ENCODE measurements around the gene OLFM1. TPM values are rescaled to one million over a fixed set of nuclear protein-coding genes. Genes with fewer than 3 reads are reported as not detected.

OLFM1 gene
- total RNA-seq, 1 donor from 2014 or later, result not detected

DNA sequence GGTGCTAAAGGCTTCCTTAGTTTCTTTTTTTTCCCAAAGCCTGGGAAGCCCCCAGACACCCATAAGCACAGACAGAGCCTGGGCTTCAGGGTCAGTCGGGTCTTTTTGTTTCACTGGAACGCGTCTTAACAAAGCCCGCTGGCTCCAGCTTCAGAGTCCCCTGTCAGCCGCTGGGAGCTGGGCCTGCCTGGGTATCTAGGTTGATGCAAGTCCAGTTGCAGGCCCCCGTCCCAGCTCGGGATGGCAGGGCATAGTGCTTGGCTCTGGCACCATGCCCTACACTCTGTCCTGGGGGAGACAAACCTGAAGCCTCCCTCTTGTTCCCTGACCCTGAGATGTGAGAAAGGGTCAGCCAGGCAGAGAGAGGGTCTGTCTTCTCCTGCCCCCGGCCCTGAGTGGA is 14.5 kb downstream of the OLFM1 start:
- TF ChIP-seq, protein P1, sequence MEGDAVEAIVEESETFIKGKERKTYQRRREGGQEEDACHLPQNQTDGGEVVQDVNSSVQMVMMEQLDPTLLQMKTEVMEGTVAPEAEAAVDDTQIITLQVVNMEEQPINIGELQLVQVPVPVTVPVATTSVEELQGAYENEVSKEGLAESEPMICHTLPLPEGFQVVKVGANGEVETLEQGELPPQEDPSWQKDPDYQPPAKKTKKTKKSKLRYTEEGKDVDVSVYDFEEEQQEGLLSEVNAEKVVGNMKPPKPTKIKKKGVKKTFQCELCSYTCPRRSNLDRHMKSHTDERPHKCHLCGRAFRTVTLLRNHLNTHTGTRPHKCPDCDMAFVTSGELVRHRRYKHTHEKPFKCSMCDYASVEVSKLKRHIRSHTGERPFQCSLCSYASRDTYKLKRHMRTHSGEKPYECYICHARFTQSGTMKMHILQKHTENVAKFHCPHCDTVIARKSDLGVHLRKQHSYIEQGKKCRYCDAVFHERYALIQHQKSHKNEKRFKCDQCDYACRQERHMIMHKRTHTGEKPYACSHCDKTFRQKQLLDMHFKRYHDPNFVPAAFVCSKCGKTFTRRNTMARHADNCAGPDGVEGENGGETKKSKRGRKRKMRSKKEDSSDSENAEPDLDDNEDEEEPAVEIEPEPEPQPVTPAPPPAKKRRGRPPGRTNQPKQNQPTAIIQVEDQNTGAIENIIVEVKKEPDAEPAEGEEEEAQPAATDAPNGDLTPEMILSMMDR (IDR thresholded peaks at IDR 0.05), result no peak
- Mint-ChIP-seq H3K9me3 (no peaks in the 10 kb centered on the region), H3K27me3 (peaks cover 39% of the 10 kb centered on the region), H3K27ac (no peak overlapping the region), H3K4me3 (no peak overlapping the region), H3K4me1 (no peaks in the 10 kb centered on the region), H3K36me3 (ENCODE audit: low read depth) (no peaks in the 10 kb centered on the region)
- ATAC-seq (ENCODE audit: low read depth), result no peak
- ChIA-PET CTCF (no interaction called here), POLR2A (no interaction called here)
- intact Hi-C loops (cut with micrococcal nuclease), result no loop called here
- DNase-seq, result no peak

DNA sequence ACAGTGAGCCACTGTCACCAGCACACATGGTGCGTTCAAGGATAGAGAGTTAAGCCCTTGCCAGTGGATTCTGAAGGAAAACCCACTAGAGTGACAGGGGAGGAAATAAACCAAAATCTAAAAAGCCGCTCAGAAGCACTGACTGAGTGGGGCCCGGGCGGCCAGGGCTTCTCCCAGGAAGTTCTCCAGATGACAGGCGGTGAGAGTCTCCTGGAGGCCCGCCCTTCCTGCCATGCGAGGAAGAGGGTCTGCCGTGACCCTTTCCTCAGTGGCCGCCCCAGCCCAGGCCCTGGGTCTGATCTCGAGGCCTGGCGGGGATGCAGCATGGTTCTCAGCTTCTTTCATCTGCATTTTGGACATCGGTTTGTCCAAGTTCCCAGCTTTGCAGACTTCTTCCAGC is 14.9 kb downstream of the OLFM1 start:
- DNase-seq, result no peak
- no peak overlapping the region for H3K27ac Mint-ChIP-seq

DNA sequence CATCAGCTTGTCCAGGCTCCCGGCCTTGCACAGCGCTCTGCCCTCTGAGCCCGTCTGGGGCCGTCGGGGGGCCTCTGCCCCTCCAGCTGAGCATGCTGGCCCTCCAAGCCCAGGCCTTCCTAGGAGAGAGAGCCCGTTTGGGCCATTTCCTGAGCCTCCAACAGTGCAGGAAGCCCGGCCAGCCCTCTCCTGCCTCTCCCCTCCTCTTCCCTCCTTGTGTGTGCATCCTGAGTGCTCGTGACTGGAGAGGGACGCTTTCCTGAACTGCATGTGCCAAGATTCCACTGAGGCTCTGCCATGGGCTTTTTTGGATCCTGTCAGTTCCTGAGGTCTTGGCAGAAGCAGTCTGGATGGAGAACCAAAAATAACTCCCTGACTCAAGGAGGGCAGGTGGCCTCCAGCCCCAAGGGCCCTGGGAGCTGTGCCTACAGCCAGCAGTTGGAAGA is 15.6 kb downstream of the OLFM1 start:
- TF ChIP-seq, protein P1 (IDR thresholded peaks at IDR 0.05), result no peak
- Mint-ChIP-seq H3K36me3 (ENCODE audit: low read depth) (no peaks in the 10 kb centered on the region), H3K27ac (no peak overlapping the region), H3K4me3 (no peak overlapping the region), H3K27me3 (peaks cover 37% of the 10 kb centered on the region), H3K4me1 (no peaks in the 10 kb centered on the region), H3K9me3 (no peaks in the 10 kb centered on the region)
- intact Hi-C loops (cut with micrococcal nuclease), result no loop called here
- POLR2A ChIA-PET, result no interaction called here
- no peak for DNase-seq
- ATAC-seq (ENCODE audit: low read depth), result no peak
- CTCF ChIA-PET, result no interaction called here

More for the DNA sequence above, 14.9 kb downstream of the OLFM1 start:
- ChIA-PET CTCF (no interaction called here), POLR2A (no interaction called here)
- no peaks in the 10 kb centered on the region for H3K4me1 Mint-ChIP-seq
- ATAC-seq (ENCODE audit: low read depth), result no peak
- H3K36me3 Mint-ChIP-seq (ENCODE audit: low read depth), result no peaks in the 10 kb centered on the region
- H3K9me3 Mint-ChIP-seq, result no peaks in the 10 kb centered on the region
- H3K27me3 Mint-ChIP-seq, result peaks cover 37% of the 10 kb centered on the region
- TF ChIP-seq, protein P1 (IDR thresholded peaks at IDR 0.05), result no peak
- H3K4me3 Mint-ChIP-seq, result no peak overlapping the region
- intact Hi-C loops (cut with micrococcal nuclease), result no loop called here

DNA sequence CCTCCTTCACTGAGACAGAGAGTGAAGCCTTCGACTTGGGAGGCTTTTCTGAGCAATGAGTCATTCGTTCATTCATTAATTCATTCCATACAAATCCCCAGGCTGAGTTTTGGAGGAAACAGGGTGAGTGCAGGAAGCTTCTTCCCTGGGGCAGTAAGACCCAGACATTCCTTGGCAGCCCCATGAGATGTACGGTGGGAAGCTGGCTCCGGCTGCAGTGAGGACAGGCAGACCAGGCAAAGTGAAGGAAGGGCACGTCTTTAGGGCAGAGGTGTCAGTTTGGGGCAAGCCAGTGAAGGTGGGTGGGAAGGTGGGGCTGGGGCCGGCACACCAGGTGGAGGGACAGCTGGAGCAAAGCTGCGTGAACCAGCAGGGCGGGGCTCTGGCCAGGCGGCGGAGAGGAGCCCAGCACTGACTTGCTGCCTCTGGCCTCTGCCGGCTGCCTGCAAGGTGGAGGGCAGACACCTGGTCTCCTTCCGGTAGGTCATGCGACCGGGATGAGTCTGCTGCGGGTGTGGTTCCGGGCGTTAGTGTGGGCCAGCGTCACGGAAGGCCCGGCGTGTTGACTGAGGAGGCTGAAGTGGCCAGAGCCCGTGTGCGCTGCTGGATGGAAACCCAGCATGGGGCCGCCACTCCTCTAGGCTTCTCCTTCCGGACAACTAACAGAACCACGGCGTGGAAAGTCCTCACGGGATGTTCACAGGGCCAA is 16.6 kb downstream of the OLFM1 start:
- Mint-ChIP-seq H3K9me3 (no peaks in the 10 kb centered on the region), H3K27ac (peak overlapping the region; percentile 41), H3K36me3 (ENCODE audit: low read depth) (no peaks in the 10 kb centered on the region), H3K27me3 (peaks cover 35% of the 10 kb centered on the region), H3K4me3 (no peak overlapping the region), H3K4me1 (no peaks in the 10 kb centered on the region)
- POLR2A ChIA-PET, result no interaction called here
- intact Hi-C loops (cut with micrococcal nuclease), result no loop called here
- DNase-seq (no peak), ATAC-seq (ENCODE audit: low read depth) (no peak)
- TF ChIP-seq, protein P1 (IDR thresholded peaks at IDR 0.05), result no peak
- CTCF ChIA-PET, result no interaction called here

- Mint-ChIP-seq H3K4me1 (no peaks in the 10 kb centered on the region), H3K4me3 (no peak overlapping the region), H3K9me3 (no peaks in the 10 kb centered on the region), H3K36me3 (ENCODE audit: low read depth) (no peaks in the 10 kb centered on the region), H3K27ac (no peak overlapping the region), H3K27me3 (peaks cover 34% of the 10 kb centered on the region)
- TF ChIP-seq, protein P1 (IDR thresholded peaks at IDR 0.05), result no peak
- CTCF ChIA-PET, result no interaction called here
- DNase-seq (no peak), ATAC-seq (ENCODE audit: low read depth) (no peak)
- POLR2A ChIA-PET, result no interaction called here
- intact Hi-C loops (cut with micrococcal nuclease), result loop anchor here (5.0 kb wide), 1 partner anchor 557 kb away; no protein-coding TSS in a partner anchor
Observed at GRCh38 chr9:135104761-135105160, 17.3 kb downstream of the OLFM1 start.

Data from activated B cell treated with CpG ODN at 0.5 μM for 24 hours (primary cell).